ENCODE results near the gene RRP7A.
"Not testable (repeated sequence)": the region's sequence is repeated elsewhere in the genome, so short reads cannot be mapped to it uniquely, and the experiment has no call there.

RRP7A gene

GRCh38 chr22:42500161-42500835 lies 19.3 kb downstream of the RRP7A start:
- Histone ChIP-seq H3K9me3 (ENCODE audit: control insufficient read depth, low read length) (no peaks in the 10 kb centered on the region), H3K9ac (no peak overlapping the region), H3K27me3 (ENCODE audit: control insufficient read depth, insufficient read depth, low read length) (no peaks in the 10 kb centered on the region), H2AFZ (no peak overlapping the region), H3K4me3 (ENCODE audit: low read depth, low read length) (peak overlapping the region; percentile 66), H3K4me2 (ENCODE audit: low read length) (peak overlapping the region; percentile 87), H3K4me1 (peaks cover 2% of the 10 kb centered on the region), H3K36me3 (ENCODE audit: control insufficient read depth, insufficient read depth, low read length) (no peaks in the 10 kb centered on the region), H3K79me2 (no peaks in the 10 kb centered on the region), H3K27ac (no peak overlapping the region)
- no peak for TF ChIP-seq CTCF (IDR thresholded peaks at IDR 0.05)

GRCh38 chr22:42499773-42500160 lies 19.8 kb downstream of the RRP7A start:
- H3K9ac ChIP-seq; H3K9me3 ChIP-seq (ENCODE audit: control insufficient read depth, low read length); H3K4me2 ChIP-seq (ENCODE audit: low read length); H2AFZ ChIP-seq; H3K27ac ChIP-seq; H3K79me2 ChIP-seq; H3K4me3 ChIP-seq (ENCODE audit: low read depth, low read length); H3K36me3 ChIP-seq (ENCODE audit: control insufficient read depth, insufficient read depth, low read length); H3K27me3 ChIP-seq (ENCODE audit: control insufficient read depth, insufficient read depth, low read length); H3K4me1 ChIP-seq: not testable (repeated sequence)

GRCh38 chr22:42495533-42496141 lies 24.0 kb downstream of the RRP7A start:
- not testable (repeated sequence) for H3K79me2 ChIP-seq; H3K4me2 ChIP-seq (ENCODE audit: low read length); H3K27ac ChIP-seq; H3K4me3 ChIP-seq (ENCODE audit: low read depth, low read length); H3K4me1 ChIP-seq; H3K9ac ChIP-seq; H3K27me3 ChIP-seq (ENCODE audit: control insufficient read depth, insufficient read depth, low read length); H3K9me3 ChIP-seq (ENCODE audit: control insufficient read depth, low read length); H3K36me3 ChIP-seq (ENCODE audit: control insufficient read depth, insufficient read depth, low read length)
- H2AFZ ChIP-seq, result peak overlapping the region; percentile 63

- H3K27ac ChIP-seq, result no peak overlapping the region
- no peak overlapping the region for H2AFZ ChIP-seq
- no peak overlapping the region for H3K4me3 ChIP-seq (ENCODE audit: low read depth, low read length)
- no peaks in the 10 kb centered on the region for H3K4me1 ChIP-seq
- H3K36me3 ChIP-seq (ENCODE audit: control insufficient read depth, insufficient read depth, low read length), result no peaks in the 10 kb centered on the region
- no peaks in the 10 kb centered on the region for H3K79me2 ChIP-seq
- no peaks in the 10 kb centered on the region for H3K9me3 ChIP-seq (ENCODE audit: control insufficient read depth, low read length)
- H3K4me2 ChIP-seq (ENCODE audit: low read length), result no peak overlapping the region
- TF ChIP-seq CTCF (IDR thresholded peaks at IDR 0.05), result no peak
- no peaks in the 10 kb centered on the region for H3K27me3 ChIP-seq (ENCODE audit: control insufficient read depth, insufficient read depth, low read length)
- no peak overlapping the region for H3K9ac ChIP-seq
Measured at GRCh38 chr22:42493393-42493792, 26.2 kb downstream of the RRP7A start.

GRCh38 chr22:42492323-42492690 lies 27.3 kb downstream of the RRP7A start:
- Histone ChIP-seq H3K36me3 (ENCODE audit: control insufficient read depth, insufficient read depth, low read length) (no peaks in the 10 kb centered on the region), H3K9me3 (ENCODE audit: control insufficient read depth, low read length) (no peaks in the 10 kb centered on the region), H3K4me1 (no peaks in the 10 kb centered on the region), H3K9ac (no peak overlapping the region), H3K79me2 (no peaks in the 10 kb centered on the region), H2AFZ (no peak overlapping the region), H3K4me3 (ENCODE audit: low read depth, low read length) (no peak overlapping the region), H3K27ac (no peak overlapping the region), H3K27me3 (ENCODE audit: control insufficient read depth, insufficient read depth, low read length) (no peaks in the 10 kb centered on the region), H3K4me2 (ENCODE audit: low read length) (no peak overlapping the region)
- TF ChIP-seq CTCF (IDR thresholded peaks at IDR 0.05), result no peak

Data from parathyroid adenoma (tissue), 2 donors.